ENCODE measurements around the gene POLA1.

POLA1 gene

GRCh38 chrX:24963823-24964222 lies 270.1 kb downstream of the POLA1 start:
- no peak for FAIRE-seq
- DNase-seq (ENCODE audit: low spot score) = no peak

- FAIRE-seq (no peak), DNase-seq (ENCODE audit: low spot score) (no peak)
These were observed 271.7 kb downstream of the POLA1 start for GRCh38 chrX:24965372-24965771.

GRCh38 chrX:24969812-24970211 lies 276.1 kb downstream of the POLA1 start:
- FAIRE-seq (no peak), DNase-seq (ENCODE audit: low spot score) (no peak)

GRCh38 chrX:24979081-24979480 lies 285.4 kb downstream of the POLA1 start:
- DNase-seq (ENCODE audit: low spot score) (no peak), FAIRE-seq (no peak)

- DNase-seq (ENCODE audit: low spot score) (no peak), FAIRE-seq (no peak)
These were observed 287.3 kb downstream of the POLA1 start for GRCh38 chrX:24981030-24981429.

- DNase-seq (ENCODE audit: low spot score) (no peak), FAIRE-seq (no peak)
These were observed 288.7 kb downstream of the POLA1 start for GRCh38 chrX:24982306-24982965.

GRCh38 chrX:24983931-24984330 lies 290.2 kb downstream of the POLA1 start:
- no peak for DNase-seq (ENCODE audit: low spot score)
- FAIRE-seq = no peak

GRCh38 chrX:24985120-24985519 lies 291.4 kb downstream of the POLA1 start:
- DNase-seq (ENCODE audit: low spot score) (no peak), FAIRE-seq (no peak)

- DNase-seq (ENCODE audit: low spot score) = no peak
- FAIRE-seq = no peak
These were observed 294.0 kb downstream of the POLA1 start for GRCh38 chrX:24987731-24988130.

- DNase-seq (ENCODE audit: low spot score) (no peak), FAIRE-seq (no peak)
These were observed 294.6 kb downstream of the POLA1 start for GRCh38 chrX:24988314-24988713.

- DNase-seq (ENCODE audit: low spot score) (no peak), FAIRE-seq (no peak)
These were observed 296.8 kb downstream of the POLA1 start for GRCh38 chrX:24990535-24990934.

- DNase-seq (ENCODE audit: low spot score) = no peak
- no peak for FAIRE-seq
These were observed 300.2 kb downstream of the POLA1 start for GRCh38 chrX:24993879-24994278.

GRCh38 chrX:24996096-24996709 lies 302.5 kb downstream of the POLA1 start:
- DNase-seq (ENCODE audit: low spot score) (no peak), FAIRE-seq (no peak)

- DNase-seq (ENCODE audit: low spot score) = no peak
- no peak for FAIRE-seq
These were observed 305.8 kb downstream of the POLA1 start for GRCh38 chrX:24999511-24999910.

GRCh38 chrX:25001808-25002660 lies 308.3 kb downstream of the POLA1 start:
- DNase-seq (ENCODE audit: low spot score) (no peak), FAIRE-seq (no peak)

GRCh38 chrX:25002661-25003020 lies 308.9 kb downstream of the POLA1 start:
- DNase-seq (ENCODE audit: low spot score) = no peak
- no peak for FAIRE-seq

GRCh38 chrX:25003066-25003849 lies 309.5 kb downstream of the POLA1 start:
- DNase-seq (ENCODE audit: low spot score) (no peak), FAIRE-seq (no peak)

GRCh38 chrX:25004040-25004439 lies 310.3 kb downstream of the POLA1 start:
- DNase-seq (ENCODE audit: low spot score) = no peak
- no peak for FAIRE-seq

- no peak for FAIRE-seq
- DNase-seq (ENCODE audit: low spot score) = no peak
These were observed 310.8 kb downstream of the POLA1 start for GRCh38 chrX:25004485-25005032.

GRCh38 chrX:25005034-25005381 lies 311.3 kb downstream of the POLA1 start:
- DNase-seq (ENCODE audit: low spot score) (no peak), FAIRE-seq (no peak)

GRCh38 chrX:25005382-25006185 lies 311.9 kb downstream of the POLA1 start:
- DNase-seq (ENCODE audit: low spot score) = no peak
- no peak for FAIRE-seq
